Mucosa of gallbladder (tissue), 1 donor: ENCODE measurements around the gene SLC16A12. TPM values are rescaled to one million over a fixed set of nuclear protein-coding genes. Genes with fewer than 3 reads are reported as not detected.
A peak's percentile ranks its signal among the peaks of the same experiment; 100 is the strongest.

ENCODE experiments used
- DNase-seq: peaks from one replicate; pipeline ENCODE4 v3.0.0-alpha.2; 2020; ENCODE audit warnings: low spot score
- total RNA-seq: library from RNA; stranded (reverse); gene quantifications from one replicate; pipeline ENCODE4 v1.2.1, GENCODE V29; 2021
- donor health status: DM: no; HTN: no; CAD: no.

Gene SLC16A12, protein sequence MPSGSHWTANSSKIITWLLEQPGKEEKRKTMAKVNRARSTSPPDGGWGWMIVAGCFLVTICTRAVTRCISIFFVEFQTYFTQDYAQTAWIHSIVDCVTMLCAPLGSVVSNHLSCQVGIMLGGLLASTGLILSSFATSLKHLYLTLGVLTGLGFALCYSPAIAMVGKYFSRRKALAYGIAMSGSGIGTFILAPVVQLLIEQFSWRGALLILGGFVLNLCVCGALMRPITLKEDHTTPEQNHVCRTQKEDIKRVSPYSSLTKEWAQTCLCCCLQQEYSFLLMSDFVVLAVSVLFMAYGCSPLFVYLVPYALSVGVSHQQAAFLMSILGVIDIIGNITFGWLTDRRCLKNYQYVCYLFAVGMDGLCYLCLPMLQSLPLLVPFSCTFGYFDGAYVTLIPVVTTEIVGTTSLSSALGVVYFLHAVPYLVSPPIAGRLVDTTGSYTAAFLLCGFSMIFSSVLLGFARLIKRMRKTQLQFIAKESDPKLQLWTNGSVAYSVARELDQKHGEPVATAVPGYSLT
- total RNA-seq = 0.43 TPM

DNA sequence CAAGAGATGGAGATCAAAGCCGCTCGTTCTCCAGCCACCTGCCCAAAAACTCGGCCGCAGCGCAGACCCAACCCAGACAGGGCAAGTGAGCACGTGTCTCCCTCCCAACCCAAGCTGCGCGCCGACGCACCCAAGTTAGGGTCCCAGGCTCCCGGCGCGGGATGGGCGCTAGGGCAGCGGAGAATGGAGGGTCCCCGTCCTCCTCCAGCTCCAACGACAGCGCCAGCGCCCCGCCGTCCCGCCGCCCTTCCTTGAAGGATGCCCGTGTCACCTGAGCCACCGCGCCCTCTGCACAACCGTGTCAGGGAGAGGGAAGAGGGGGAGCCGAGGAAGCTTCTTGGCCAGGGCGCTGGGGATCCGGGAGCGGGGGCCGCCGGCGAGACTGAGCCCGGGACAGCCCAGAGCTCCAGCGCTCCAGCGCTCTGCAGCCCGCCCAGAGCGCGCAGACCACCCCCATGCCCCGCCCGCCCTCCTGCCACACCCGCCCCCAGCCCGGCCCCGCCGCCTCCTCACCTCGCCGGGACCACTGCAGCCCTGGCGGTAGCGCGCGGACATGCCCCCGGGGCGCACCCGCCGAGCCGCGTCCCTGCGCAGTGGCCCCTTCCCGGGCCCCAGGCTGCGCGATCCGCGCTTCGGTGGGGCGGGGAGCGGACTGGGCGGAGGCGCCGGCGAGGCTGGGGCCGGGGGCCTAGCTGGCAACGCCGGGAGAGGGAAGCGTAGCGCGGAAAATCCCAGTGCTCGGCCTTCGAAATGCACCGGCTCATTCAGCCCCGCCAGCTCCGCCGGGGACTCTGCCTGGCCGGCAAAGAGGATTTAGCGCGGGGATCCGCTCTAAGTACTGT is at the start of gene SLC16A12:
Gene SLC16A12 (minus strand): TSS at position 424 of the 842 bp plus-strand sequence. CDS start 73,016 bp downstream, outside the sequence.
- no peak for DNase-seq

DNA sequence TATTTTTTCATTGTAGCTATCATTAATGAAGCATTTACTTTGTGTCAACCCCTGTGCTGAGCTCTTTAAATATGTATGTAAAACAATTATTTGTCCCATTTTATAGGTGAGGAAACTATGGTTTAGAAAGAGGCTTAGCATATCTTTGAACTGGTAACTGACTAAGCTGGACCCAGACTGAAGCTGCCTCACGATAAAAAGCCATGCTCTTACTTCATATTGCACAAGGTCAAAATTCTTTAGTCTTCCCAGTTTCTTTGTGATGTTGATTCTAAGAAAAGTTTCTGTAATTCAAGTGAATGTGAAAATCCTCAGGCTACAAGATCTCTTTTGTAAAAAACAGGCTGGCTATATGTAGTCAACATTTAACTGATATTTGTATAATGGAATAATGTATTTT is 46.6 kb upstream of the SLC16A12 start:
- DNase-seq = no peak

DNA sequence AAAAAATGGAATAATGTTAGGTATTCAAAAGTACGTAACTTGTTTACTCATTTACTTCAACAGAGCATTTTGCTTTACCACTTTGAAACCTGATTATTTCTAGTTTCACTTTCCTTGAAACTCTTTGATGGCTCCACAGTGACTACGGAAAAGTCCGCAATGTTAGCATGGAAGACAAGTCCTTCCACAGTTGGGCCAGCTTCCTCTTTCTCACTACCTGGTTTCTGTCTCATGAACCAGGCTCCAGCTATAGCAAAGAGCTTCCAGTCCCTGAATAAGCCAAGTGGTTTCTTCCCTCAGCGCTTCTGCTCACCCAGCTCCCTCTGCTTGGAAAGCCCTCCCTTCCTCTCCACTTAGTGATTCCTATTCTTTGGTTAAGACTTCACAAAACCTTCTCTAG is 44.8 kb upstream of the SLC16A12 start:
- DNase-seq = no peak

DNA sequence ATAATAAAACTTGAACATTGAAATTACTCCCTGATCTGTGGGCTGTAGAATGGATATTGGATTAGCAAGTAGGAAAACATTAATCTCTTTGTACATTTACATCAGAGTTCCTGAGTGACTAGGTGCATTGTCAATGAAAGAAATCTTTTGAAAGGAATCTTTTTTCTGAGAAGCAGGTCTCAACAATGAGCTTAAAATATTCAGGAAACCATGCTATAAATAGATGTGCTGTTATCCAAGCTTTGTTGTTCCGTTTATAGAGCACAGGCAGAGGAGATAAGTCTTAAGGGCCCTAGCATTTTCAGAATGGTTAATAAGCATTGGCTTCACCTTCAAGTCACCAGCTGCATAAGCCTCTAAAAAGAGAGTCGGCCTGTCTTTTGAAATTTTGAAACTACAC is 41.3 kb upstream of the SLC16A12 start:
- DNase-seq = no peak

DNA sequence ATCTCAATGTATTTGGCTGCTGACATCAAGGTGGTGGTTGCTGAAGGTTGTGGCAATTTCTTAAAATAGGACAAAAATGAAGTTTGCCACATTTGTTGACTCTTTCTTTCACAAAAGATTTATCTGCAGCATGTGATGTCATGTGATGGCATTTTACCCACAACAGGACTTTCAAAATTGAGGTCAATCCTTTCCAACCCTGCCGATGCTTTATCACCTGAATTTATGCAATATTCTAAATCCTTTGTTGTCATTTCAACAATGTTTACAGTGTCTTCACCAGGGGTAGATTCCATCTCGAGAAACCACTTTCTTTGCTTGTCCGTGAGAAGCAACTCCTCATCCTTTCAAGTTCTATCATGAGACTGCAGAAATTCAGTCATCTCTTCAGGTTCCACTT is 40.6 kb upstream of the SLC16A12 start:
- no peak for DNase-seq

DNA sequence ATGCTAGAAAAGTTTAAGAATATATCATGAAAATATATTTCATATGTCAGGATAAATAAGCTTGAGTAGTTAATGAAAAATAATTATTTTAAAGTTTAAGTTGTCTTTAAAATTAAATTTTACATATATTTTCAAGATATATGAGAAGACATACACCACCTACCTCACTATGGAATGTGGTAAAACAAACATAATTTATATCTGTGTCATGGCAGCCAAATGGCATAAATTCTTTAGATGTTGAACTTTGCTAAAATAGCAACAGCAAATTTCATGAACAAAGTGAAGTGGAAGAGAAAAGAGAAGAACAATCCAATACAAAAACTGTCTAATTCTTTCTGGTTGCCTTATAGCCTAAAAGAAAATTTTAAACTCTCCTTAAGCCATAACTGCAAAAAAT is 39.6 kb upstream of the SLC16A12 start:
- DNase-seq = no peak

DNA sequence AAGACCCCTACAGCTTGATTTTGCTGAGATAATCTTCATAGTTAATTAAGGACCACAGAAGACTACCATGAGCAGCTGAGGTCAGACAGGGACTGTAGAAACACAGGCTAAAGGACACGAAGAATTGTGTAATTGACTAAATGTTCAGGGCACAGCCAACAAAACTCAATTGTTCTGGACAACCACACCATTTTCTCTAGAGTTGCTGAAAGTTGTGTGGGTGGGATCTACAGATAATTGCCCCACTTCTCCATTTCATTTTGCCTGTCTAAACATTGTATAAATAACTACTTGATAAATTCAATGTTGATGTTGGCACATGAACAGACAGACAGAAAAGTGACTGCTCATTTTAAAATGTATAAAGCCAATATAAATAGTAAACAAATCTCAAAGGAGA is 39.0 kb upstream of the SLC16A12 start:
- DNase-seq = no peak

DNA sequence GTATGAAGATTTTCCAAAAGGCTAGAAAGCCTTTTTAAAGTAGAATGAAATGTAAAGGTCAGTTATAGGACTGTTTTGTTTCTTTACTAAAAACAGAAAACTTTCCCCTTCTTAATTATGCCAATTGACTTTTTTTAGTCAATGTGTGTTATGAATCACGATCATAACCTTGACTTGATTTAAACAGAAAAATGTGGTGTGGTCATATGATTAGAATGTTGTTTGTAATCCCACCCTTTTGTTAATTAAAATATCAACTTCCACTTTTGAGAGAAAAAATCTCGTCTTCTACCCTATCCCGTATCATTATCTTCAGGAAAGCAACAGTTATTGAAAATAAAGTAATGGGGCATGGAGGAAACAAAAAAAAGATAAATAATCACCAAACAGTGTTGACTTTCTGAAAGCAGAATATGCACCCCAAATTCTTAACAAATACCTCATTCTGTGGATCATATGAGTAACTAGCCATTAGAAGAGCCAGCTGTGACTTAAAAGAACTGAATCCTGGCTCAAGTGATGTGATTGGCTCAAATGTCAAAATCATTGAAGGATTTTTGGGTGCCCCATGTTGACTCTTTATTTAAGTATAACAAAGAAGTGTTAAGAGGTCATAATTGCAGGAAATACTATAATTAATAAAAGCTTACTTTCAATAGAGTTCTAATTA is 32.3 kb upstream of the SLC16A12 start:
- DNase-seq = no peak

DNA sequence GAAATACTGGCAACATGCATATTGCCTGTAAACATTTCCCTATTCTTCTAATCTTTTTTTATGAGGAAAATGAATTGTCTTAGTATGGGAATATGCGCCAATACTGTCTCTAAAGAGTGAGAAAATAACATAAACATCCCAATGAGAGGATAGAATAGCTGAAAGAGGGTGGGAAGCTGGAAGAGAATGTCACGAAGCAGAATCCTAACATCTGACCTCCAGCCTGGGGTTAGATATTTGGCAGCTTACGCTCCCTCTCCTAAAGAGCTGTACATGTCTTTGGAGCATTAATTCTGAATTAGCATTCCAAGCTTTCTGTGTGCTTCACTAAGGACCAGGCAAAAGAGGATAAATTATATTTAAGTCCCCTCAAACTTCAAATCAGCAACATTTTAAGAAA is 31.6 kb upstream of the SLC16A12 start:
- DNase-seq = no peak

DNA sequence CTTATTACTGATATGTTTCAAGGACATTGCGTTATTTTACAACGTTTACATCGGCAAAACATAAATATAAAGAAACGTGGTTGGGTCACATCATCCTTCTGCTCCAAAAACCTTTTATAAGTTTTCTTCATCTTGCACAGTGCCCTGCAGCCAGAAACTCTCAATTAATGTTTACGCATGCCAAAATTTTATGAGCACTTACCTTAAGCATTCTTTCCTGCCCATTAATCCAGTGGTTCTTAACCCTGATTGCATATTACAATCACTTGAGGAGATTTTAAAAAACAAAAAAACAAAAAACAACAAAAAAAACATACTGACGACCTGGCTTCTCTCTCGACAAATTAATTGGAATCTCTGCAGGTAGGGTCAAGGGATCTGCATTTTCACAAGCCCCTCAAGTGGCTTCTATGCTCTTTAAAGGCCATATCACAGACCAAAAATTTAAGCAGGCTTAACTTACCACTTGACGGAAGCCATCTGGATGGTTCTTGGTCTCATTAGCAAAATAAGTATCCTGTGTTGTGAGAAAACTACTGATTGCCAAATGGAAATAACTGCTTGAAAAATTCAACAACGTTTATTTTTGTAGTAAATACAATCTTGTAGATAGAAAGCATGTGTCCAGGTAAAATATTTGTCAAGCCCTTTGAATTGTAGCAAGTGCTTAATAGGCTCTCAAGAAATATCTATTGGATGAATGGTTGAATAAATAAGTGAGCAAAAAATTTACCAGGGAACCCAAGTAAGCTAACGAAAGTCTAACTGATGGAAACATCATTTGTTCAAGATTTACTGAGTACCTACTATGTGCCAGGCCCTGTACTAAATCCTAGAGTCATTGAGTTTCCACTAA is 30.9 kb upstream of the SLC16A12 start:
- no peak for DNase-seq

DNA sequence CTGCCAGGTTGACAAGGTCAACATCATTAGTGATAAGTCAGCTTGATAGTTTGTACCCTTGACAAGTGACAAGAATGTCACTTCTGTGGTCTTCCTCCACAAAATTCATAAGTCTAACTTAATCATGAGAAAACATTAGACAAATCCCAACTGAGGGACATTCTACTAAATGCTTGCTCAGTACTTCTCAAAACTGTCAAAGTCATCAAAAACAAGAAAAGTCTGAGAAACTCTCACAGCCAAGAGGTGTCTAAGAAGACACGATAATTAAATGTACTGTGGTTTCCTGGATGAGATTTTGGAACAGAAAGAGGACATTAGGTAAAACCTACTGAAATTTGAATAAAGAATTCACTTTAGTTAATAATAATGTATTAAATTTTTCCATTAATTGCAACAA is 29.8 kb upstream of the SLC16A12 start:
- no peak for DNase-seq

DNA sequence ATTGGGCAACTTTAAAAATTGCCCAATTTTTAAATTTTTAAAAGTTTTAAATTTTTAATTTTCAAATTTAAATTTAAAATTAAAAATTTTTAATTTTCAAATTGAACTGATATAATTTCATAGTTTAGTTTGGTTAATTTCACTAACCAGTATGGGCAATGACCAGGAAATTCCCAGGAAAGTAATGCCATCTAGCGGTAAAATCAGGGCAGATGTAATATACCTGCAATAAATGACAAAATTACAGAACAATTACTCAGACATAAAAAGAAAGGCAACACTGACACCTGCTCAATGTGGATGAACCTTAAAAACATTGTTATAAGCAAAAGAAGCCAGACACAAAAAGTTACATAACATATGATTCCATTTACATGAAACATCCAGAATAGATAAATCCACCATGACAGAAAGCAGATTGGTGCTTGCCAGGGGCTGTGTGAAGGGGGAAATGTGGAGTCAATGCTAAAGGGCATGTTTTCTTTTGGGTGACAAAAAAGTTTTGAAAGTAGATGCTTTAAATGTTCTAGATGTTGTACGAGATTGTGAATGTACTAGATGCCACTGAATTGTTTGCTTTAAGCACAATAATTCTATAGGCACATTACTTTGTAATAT is 28.6 kb upstream of the SLC16A12 start:
- DNase-seq = no peak

DNA sequence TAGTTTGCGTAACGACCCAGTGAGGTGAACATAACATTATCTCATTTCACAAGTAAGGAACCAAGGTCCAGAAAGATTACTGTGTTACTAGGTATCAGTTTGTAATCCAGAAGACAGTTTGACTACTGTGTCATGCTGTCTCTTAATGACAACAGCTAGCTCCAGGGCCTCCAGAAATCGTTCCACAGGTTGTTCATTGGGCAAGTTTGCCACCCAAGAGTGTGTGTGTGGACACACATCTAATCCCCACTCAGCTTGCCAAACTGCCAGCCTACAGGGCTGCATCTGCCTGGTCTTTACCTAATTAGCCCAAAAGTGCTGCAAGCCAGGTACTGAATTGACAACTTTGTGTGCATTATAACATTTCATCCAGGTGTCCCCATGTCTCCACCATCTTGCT is 27.9 kb upstream of the SLC16A12 start:
- DNase-seq = no peak

DNA sequence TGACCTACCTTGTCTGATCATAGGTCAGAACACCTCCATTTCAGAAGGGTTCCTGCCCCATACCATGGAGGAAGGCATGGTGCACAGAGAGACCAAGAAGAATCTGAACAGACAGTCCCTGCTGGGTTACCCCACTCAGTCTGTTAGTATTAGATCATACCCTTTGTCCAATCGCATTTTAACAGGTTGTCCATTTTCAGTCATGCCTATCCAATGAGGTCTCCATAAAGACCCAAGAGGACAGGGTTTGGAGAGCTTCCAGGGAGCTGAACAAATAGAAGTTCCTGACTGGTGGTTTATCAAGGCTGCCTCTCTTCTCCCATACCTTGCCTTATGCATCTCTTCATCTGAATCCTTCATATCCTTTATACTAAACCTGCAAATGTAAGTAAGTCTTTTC is 21.2 kb upstream of the SLC16A12 start:
- no peak for DNase-seq

DNA sequence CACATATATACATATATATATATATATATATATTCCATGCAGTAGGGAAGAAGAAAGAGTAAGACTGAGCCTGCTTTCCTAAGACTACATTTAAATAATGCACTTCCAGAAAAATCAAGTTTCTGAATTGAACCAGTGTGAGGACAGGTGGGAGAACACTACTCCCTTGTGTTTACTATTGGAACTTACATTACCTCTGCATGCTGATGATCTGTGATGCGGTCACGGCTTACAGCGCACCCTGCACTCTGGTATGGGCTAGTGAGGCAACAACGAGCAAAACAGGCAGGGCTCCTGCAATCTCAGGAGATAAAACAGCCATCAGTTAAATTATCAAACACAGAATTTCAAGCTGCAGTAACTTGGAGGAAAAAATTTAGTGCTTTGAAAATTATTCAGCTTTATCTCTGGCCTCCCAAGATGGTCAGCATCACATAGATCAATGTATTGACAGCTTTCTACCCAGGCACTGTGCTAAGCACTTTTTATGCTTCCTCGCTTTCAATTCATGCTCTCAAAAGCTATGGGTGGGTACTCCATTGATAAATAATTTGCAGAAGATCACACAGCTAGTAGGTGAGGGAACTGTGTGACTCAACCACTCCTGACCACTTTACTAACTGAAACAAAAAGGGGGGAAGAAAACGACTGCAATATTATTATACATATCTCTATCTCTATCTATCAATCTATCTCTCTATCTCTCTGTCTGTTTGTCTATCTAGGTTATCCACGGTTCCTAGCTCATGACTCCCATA is 20.5 kb upstream of the SLC16A12 start:
- DNase-seq = no peak

DNA sequence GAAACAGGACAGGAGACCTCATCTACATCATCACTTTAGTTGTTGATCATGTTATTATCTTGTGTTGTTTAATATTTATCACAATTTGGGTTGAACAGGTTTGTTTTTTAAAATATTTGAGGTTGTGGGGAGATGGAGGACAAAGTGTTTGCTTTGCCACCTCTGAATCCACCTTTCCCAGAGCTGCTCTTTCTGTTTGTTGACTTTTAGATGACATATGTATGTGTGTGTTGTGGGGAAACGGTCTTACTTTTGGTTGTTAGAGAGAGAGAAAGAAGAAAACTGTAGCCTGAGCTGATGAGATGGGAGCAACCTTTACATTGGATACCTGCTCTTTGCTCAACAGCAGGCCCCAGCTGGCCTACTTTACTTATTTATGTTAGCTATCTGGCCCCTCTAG is 19.0 kb upstream of the SLC16A12 start:
- DNase-seq = no peak

DNA sequence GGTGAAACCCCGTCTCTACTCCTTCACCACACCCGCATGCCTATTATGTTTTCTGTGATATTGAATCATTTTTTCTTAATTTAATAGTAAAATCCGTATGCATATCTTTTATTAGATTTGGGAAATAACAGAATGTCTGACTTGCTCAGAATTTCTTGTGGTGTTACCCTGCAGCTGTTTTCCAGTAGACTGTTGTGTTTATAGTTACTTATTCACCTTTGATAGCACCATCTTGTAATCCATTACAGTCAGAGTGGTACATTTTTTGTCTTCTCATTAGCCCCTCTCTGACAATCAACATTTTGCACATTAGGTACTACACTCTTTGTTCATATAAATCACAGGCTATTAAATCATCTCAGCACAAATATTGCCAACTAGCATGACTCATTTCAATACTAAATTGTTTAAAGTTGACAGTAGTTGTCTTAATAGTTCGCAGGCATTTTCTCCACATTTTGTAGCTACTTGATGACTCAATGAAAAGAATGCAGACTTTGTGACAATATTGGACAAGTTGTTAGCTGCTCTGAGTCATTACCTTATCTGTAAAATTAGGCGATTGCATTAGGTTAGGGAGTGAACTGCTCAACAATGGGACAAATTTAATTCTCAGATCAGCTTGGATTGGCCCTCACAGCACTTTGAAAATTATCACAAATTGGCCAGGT is 17.8 kb upstream of the SLC16A12 start:
- DNase-seq = no peak

DNA sequence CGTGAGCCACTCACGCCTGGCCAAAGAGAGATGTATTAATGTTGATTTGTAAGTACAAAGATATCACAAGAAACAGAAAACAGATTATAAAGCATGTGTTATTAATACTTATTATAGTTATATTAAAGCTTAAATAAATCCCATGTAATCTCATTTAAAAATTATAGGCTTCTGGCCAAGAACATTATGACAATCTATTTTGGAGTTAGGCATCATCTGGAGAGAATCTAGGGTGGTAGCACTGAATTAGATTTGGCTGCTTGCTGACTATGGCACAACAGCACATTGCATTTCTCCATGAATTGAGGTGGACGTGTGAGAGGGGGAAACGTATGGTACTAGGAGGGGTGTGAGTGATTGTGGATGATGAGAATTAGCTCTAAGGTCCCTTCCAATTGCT is 16.8 kb upstream of the SLC16A12 start:
- DNase-seq = no peak

DNA sequence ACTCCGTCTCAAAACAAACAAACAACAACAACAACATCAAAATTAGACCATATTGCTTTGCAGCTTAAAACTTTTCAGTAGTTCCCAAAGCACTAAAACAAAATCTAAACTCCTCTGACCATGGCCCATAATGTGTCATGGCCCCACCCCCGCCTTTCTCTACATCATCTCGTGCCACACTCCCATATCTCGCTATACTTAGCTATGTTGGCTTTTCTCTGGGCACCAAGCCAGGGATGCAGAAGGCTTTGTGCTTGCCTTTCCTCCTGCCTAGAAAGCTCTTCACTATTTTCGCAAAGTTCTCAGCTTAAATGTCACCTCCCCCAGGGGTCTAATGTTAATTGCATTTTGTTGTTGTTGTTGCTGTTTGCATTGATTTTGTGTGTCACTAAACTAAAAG is 15.1 kb upstream of the SLC16A12 start:
- DNase-seq = peak; percentile 56

DNA sequence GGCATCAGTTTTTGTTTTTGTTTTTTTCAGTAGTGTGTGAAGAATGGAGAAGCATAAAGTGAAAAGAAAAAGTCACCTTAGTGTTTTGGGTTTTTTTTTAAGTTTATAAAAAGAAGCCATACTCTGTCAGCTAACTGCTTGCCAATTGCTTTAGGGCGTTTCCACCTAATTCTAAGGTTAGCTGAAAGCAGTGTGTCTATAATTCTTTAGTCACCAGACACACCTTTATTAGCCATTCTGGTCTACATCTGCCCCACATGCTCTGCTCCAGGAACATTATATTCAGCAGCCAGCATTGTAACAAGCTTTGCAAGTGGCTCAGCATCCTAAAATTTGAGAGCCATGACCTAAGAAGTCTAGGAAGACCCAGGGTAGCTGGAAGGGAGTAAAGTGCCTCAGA is 14.1 kb upstream of the SLC16A12 start:
- no peak for DNase-seq
